Measurements from ENCODE around the gene FAM200A. TPM values are rescaled to one million over a fixed set of nuclear protein-coding genes. Genes with fewer than 3 reads are reported as not detected.

FAM200A gene
- total and polyA plus RNA-seq, 2 of the 4 experiments (the other 2 are of a cell fraction): 5.9 to 6.0 TPM

GRCh38 chr7:99525713-99526440 lies 26.0 kb downstream of the FAM200A start:
- peaks cover 6 to 8% of the 10 kb centered on the region in 2 experiments; a peak in 2 of 4 replicates for H3K79me1 ChIP-seq (ENCODE audit: low read depth in 1 of 2, low read length in 2 of 2)
- ATAC-seq (ENCODE audit: low read depth) (no peak; the same call in 1 of the 2 replicates), DNase-seq (no peak)
- no peak overlapping the region for H3K56ac ChIP-seq (ENCODE audit: extremely low read depth, insufficient read depth, low read length)
- H3K18ac ChIP-seq (ENCODE audit: low read depth, low read length): no peak overlapping the region
- no peak overlapping the region for H2BK5ac ChIP-seq (ENCODE audit: low read depth, low read length, poor library complexity, severe bottlenecking)
- H4K8ac ChIP-seq (ENCODE audit: low read depth in 2 of 2, low read length in 2 of 2): no peak overlapping the region
- H3K4me2 ChIP-seq (ENCODE audit: low read depth, low read length): no peak overlapping the region
- TF ChIP-seq CTCF (conservative IDR thresholded peaks at IDR 0.05; ENCODE audit: low read depth, low read length) (0 out of 2 replicates have a peak, but pooled peaks have one; percentile 25), MAFK (IDR thresholded peaks at IDR 0.05; ENCODE audit: low read depth, low read length) (no peak), RAD21 (IDR thresholded peaks at IDR 0.05; ENCODE audit: low read length) (peak; percentile 38; the same call in 1 of the 2 replicates), SMC3 (IDR thresholded peaks at IDR 0.05; ENCODE audit: low read depth, low read length) (peak; percentile 27; the same call in 1 of the 2 replicates), USF2 (IDR thresholded peaks at IDR 0.05; ENCODE audit: low read depth, low read length) (no peak), FOS (IDR thresholded peaks at IDR 0.05; ENCODE audit: low read depth, low read length) (no peak)
- no peak overlapping the region for H3K4me3 ChIP-seq (ENCODE audit: insufficient read depth, low read depth, low read length)
- peaks cover 28% of the 10 kb centered on the region for H3K9me3 ChIP-seq (ENCODE audit: control insufficient read depth, insufficient read depth, low read length)
- no peak overlapping the region for H3K14ac ChIP-seq (replicated peaks; ENCODE audit: low read depth, low read length)
- dilution Hi-C loops (cut with HindIII; ENCODE audit: low sequenced_read_pairs, unreplicated experiment) (no loop called here), in situ Hi-C loops (cut with MboI; ENCODE audit: low sequenced_read_pairs) (no loop called here), intact Hi-C loops (cut with micrococcal nuclease) (no loop called here)
- no TSS peak for BruUV-seq (replicated peaks)
- no peak overlapping the region for H2AK5ac ChIP-seq (ENCODE audit: low read depth, low read length)
- H3K9me1 ChIP-seq (ENCODE audit: insufficient read depth, low read length): no peaks in the 10 kb centered on the region
- peaks cover 42% of the 10 kb centered on the region for H3K36me3 ChIP-seq (ENCODE audit: control insufficient read depth, insufficient read depth, low read length)
- no peaks in the 10 kb centered on the region for H3K27me3 ChIP-seq (ENCODE audit: control insufficient read depth, insufficient read depth, low read length)
- H2BK120ac ChIP-seq (ENCODE audit: low read depth, low read length): no peak overlapping the region
- POLR2A ChIA-PET (ENCODE audit: unreplicated experiment): interaction anchor here (0.5 kb wide), 1 partner anchor 9 kb away, joined by 21 read pairs; no protein-coding TSS in a partner anchor
- no peak overlapping the region for H3K23ac ChIP-seq (ENCODE audit: low read depth, low read length)
- 94% methylated on average over 16 of the region's 21 CpGs; no CpG with 5 or more reads in 1 of the 2 experiments for WGBS, 2 experiments (ENCODE audit: extremely low coverage in 2 of 2, insufficient read length in 1 of 2)
- H2BK15ac ChIP-seq (ENCODE audit: low read depth, low read length): no peak overlapping the region
- no peak overlapping the region for H3K4ac ChIP-seq (ENCODE audit: low read depth, low read length)
- H3K27ac ChIP-seq (ENCODE audit: insufficient read depth, low read length): no peak overlapping the region
- no peak overlapping the region for H2BK20ac ChIP-seq (ENCODE audit: low read depth, low read length)
- CTCF ChIA-PET: interaction anchor here (0.6 to 0.8 kb wide), 2 partner anchors 55 to 105 kb away, joined by 3 to 5 read pairs; no protein-coding TSS in a partner anchor
- H3K9ac ChIP-seq (ENCODE audit: low read depth, low read length): no peak overlapping the region
- no peak overlapping the region for H2AK9ac ChIP-seq (replicated peaks; ENCODE audit: low read depth, low read length, poor library complexity)
- no peak overlapping the region for H4K91ac ChIP-seq (ENCODE audit: insufficient read depth, low read depth, low read length)
- no peaks in the 10 kb centered on the region for H3K4me1 ChIP-seq (ENCODE audit: control insufficient read depth, insufficient read depth, low read length)
- no peak overlapping the region for H2AFZ ChIP-seq (replicated peaks; ENCODE audit: low read length, poor library complexity)
- no peaks in the 10 kb centered on the region for H4K20me1 ChIP-seq (ENCODE audit: insufficient read depth, low read length)
- no peak overlapping the region for H4K5ac ChIP-seq (ENCODE audit: low read depth, low read length)

Measured in IMR-90 (cell line).